GM23338 (cell line): Measurements from ENCODE around the gene ROR1. TPM values are rescaled to one million over a fixed set of nuclear protein-coding genes. Genes with fewer than 3 reads are reported as not detected.

Experiments used
- ATAC-seq: fragments of 200-7000 bp; cut with Tn5 transposase; 3 replicates; pipeline ENCODE4 v1.9.1; 2020
- DNase-seq: peaks from one replicate; pipeline ENCODE4 v3.0.0-alpha.2; 2015; ENCODE audit warnings: low spot score
- H2AFZ ChIP-seq: fragments of 200-600 bp; sonication (generic); 2 replicates; pipeline ENCODE4 v1.8.0; 2016; ENCODE audit warnings: antibody characterized with exemption, mild to moderate bottlenecking, moderate library complexity
- H3F3A ChIP-seq: fragments of 200-600 bp; sonication (generic); replicated peaks from 2 replicates; pipeline ENCODE4 v1.8.0; 2017; ENCODE audit warnings: antibody characterized with exemption, mixed run types, low read depth
- H3K27ac ChIP-seq: fragments of 200-600 bp; sonication (generic); 2 replicates; pipeline ENCODE4 v1.6.1; 2016; ENCODE audit warnings: low read depth
- H3K27me3 ChIP-seq: fragments of 200-600 bp; sonication (generic); 2 replicates; pipeline ENCODE4 v1.8.0; 2016; ENCODE audit warnings: mild to moderate bottlenecking, mixed run types, moderate library complexity; ENCODE audit not compliant: insufficient read depth
- H3K36me3 ChIP-seq: fragments of 200-600 bp; sonication (generic); 2 replicates; pipeline ENCODE4 v1.8.0; 2016; ENCODE audit warnings: mild to moderate bottlenecking; ENCODE audit not compliant: insufficient read depth
- H3K4me1 ChIP-seq: fragments of 200-600 bp; sonication (generic); 2 replicates; pipeline ENCODE4 v1.8.0; 2016; ENCODE audit warnings: mild to moderate bottlenecking, moderate library complexity; ENCODE audit not compliant: insufficient read depth
- H3K4me2 ChIP-seq: fragments of 200-600 bp; sonication (generic); 2 replicates; pipeline ENCODE4 v1.7.1; 2017; ENCODE audit warnings: mixed run types
- H3K4me3 ChIP-seq: fragments of 200-600 bp; sonication (generic); 2 replicates; pipeline ENCODE4 v1.6.1; 2016; ENCODE audit warnings: mixed run types
- H3K79me2 ChIP-seq: fragments of 200-600 bp; sonication (generic); replicated peaks from 2 replicates; pipeline ENCODE4 v1.8.0; 2017; ENCODE audit warnings: mild to moderate bottlenecking; ENCODE audit not compliant: insufficient read depth
- H3K9me2 ChIP-seq: fragments of 200-600 bp; sonication (generic); 2 replicates; pipeline ENCODE4 v1.8.0; 2017; ENCODE audit not compliant: insufficient read depth
- H4K20me1 ChIP-seq: fragments of 200-600 bp; sonication (generic); replicated peaks from 2 replicates; pipeline ENCODE4 v1.8.0; 2017; ENCODE audit warnings: mild to moderate bottlenecking; ENCODE audit not compliant: insufficient read depth
- H3K27ac Mint-ChIP-seq: 2 replicates; pipeline ENCODE4 v1.8.0; 2020; ENCODE audit warnings: inconsistent platforms, mild to moderate bottlenecking, moderate library complexity, mixed read lengths
- H3K27me3 Mint-ChIP-seq: 3 replicates; pipeline ENCODE4 v1.8.0; 2022; ENCODE audit warnings: low read depth, mild to moderate bottlenecking, moderate library complexity, mixed read lengths, inconsistent platforms; ENCODE audit not compliant: insufficient read depth, poor library complexity
- H3K36me3 Mint-ChIP-seq: 3 replicates; pipeline ENCODE4 v1.8.0; 2021; ENCODE audit warnings: low read depth, mild to moderate bottlenecking, inconsistent platforms, moderate library complexity, mixed read lengths
- H3K4me1 Mint-ChIP-seq: 3 replicates; pipeline ENCODE4 v1.8.0; 2020; ENCODE audit warnings: mild to moderate bottlenecking, inconsistent platforms, mixed read lengths
- H3K4me3 Mint-ChIP-seq: 3 replicates; pipeline ENCODE4 v1.8.0; 2021; ENCODE audit warnings: moderate library complexity, mild to moderate bottlenecking, inconsistent platforms, mixed read lengths
- H3K9me3 Mint-ChIP-seq: 3 replicates; pipeline ENCODE4 v1.8.0; 2020; ENCODE audit warnings: moderate library complexity, mild to moderate bottlenecking, inconsistent platforms, mixed read lengths
- CTCF ChIP-seq, 2 experiments: fragments of 200-600 bp in 1 of 2; sonication (generic) in 1 of 2; conservative IDR thresholded peaks; 2 replicates each; pipeline versions ENCODE4 v1.5.1 to v1.6.1; 2016 to 2017; ENCODE audit warnings: antibody characterized with exemption in 2 of 2, low read depth in 2 of 2, mild to moderate bottlenecking in 2 of 2, moderate library complexity in 1 of 2
- EZH2 ChIP-seq: fragments of 200-600 bp; sonication (generic); IDR thresholded peaks from one replicate; pipeline ENCODE4 v1.8.0; 2017; ENCODE audit warnings: antibody characterized with exemption, mild to moderate bottlenecking, low read depth; ENCODE audit not compliant: unreplicated experiment
- EZH2phosphoT487 ChIP-seq: fragments of 200-600 bp; sonication (generic); IDR thresholded peaks from one replicate; pipeline ENCODE4 v1.8.1; 2018; ENCODE audit warnings: antibody characterized with exemption; ENCODE audit not compliant: unreplicated experiment
- JUNB ChIP-seq: IDR thresholded peaks from one replicate; pipeline ENCODE4 v1.6.1; 2016; ENCODE audit warnings: antibody characterized with exemption; ENCODE audit not compliant: unreplicated experiment
- NANOG ChIP-seq: IDR thresholded peaks from 2 replicates; pipeline ENCODE4 v1.6.1; 2016; ENCODE audit warnings: antibody characterized with exemption, borderline replicate concordance
- REST ChIP-seq: IDR thresholded peaks from one replicate; pipeline ENCODE4 v1.6.1; 2018; ENCODE audit warnings: antibody characterized with exemption; ENCODE audit not compliant: unreplicated experiment
- STAT1 ChIP-seq: IDR thresholded peaks from one replicate; pipeline ENCODE4 v1.6.1; 2016; ENCODE audit warnings: antibody characterized with exemption; ENCODE audit not compliant: unreplicated experiment
- ZNF114 ChIP-seq: fragments of 250-450 bp; sonication (Bioruptor Pico); IDR thresholded peaks from 2 replicates; pipeline ENCODE4 v1.5.0; 2020; ENCODE audit warnings: mild to moderate bottlenecking, moderate library complexity
- ZNF331 ChIP-seq: fragments of 250-450 bp; sonication (Bioruptor Pico); IDR thresholded peaks from 2 replicates; pipeline ENCODE4 v1.5.0; 2020; ENCODE audit warnings: low read depth, mild to moderate bottlenecking, moderate library complexity
- ZNF462 ChIP-seq: fragments of 250-450 bp; sonication (Bioruptor Pico); IDR thresholded peaks from 2 replicates; pipeline ENCODE4 v1.5.0; 2020; ENCODE audit warnings: mild to moderate bottlenecking, moderate library complexity
- polyA plus RNA-seq: library from polyadenylated mRNA; unstranded; fragments of >200 nt; fragmentation: Nextera tagmentation; extraction: Ambion mirVana; gene quantifications from 2 replicates; pipeline ENCODE4 v1.2.1, GENCODE V29; 2016
- total RNA-seq: library from RNA; depleted of rRNA; stranded (reverse); fragments of >200 nt; shearing (Covaris generic); gene quantifications from 2 replicates; pipeline ENCODE4 v1.2.3, GENCODE V29; 2014

Gene ROR1
- total and polyA plus RNA-seq, 2 experiments from 2014 or later: 59.7 to 96.0 TPM

GRCh38 chr1:63977466-63977865, 203.6 kb downstream of the ROR1 start:
- Histone ChIP-seq H3K27ac (no peak overlapping the region), H3K79me2 (peaks cover 83% of the 10 kb centered on the region), H3K4me2 (no peak overlapping the region), H2AFZ (no peak overlapping the region), H3K27me3 (no peaks in the 10 kb centered on the region), H3K4me3 (no peak overlapping the region), H3K4me1 (peaks cover 21% of the 10 kb centered on the region), H3F3A (no peaks in the 10 kb centered on the region), H4K20me1 (peaks cover 7% of the 10 kb centered on the region; the same call in 1 of the 2 replicates), H3K9me2 (peaks cover 2% of the 10 kb centered on the region; the same call in 1 of the 2 replicates), H3K36me3 (no peaks in the 10 kb centered on the region)
- Mint-ChIP-seq H3K4me3 (no peak overlapping the region), H3K27ac (no peak overlapping the region), H3K9me3 (no peaks in the 10 kb centered on the region), H3K27me3 (no peaks in the 10 kb centered on the region), H3K36me3 (no peaks in the 10 kb centered on the region), H3K4me1 (peaks cover 54% of the 10 kb centered on the region)
- ATAC-seq: no peak
- TF ChIP-seq EZH2: no peak
- DNase-seq: no peak

GRCh38 chr1:63980740-63981407, 207.1 kb downstream of the ROR1 start:
- H4K20me1 ChIP-seq: peaks cover 21% of the 10 kb centered on the region; the same call in 1 of the 2 replicates
- TF ChIP-seq NANOG: no peak
- TF ChIP-seq STAT1: no peak
- no peak for TF ChIP-seq ZNF331 (CRISPR knock-in tag)
- no peak for TF ChIP-seq EZH2phosphoT487
- no peak for TF ChIP-seq ZNF462 (CRISPR knock-in tag)
- no peak for TF ChIP-seq JUNB
- no peak for TF ChIP-seq CTCF (conservative IDR thresholded peaks at IDR 0.05; ENCODE audit: low read depth in 2 of 2)
- no peak for TF ChIP-seq ZNF114 (CRISPR knock-in tag)
- TF ChIP-seq REST: no peak

More at GRCh38 chr1:63980740-63981407, 207.1 kb downstream of the ROR1 start:
- Mint-ChIP-seq H3K27ac (no peak overlapping the region), H3K36me3 (no peaks in the 10 kb centered on the region), H3K27me3 (no peaks in the 10 kb centered on the region), H3K4me1 (peaks cover 60% of the 10 kb centered on the region), H3K9me3 (no peaks in the 10 kb centered on the region), H3K4me3 (no peak overlapping the region)
- ATAC-seq (peak; percentile 18; the same call in 1 of the 3 replicates), DNase-seq (no peak)
- H3K4me1 ChIP-seq: peaks cover 32% of the 10 kb centered on the region
- H3K4me2 ChIP-seq: no peak overlapping the region; the same call in 1 of the 2 replicates
- no peaks in the 10 kb centered on the region for H3F3A ChIP-seq
- no peak overlapping the region for H3K4me3 ChIP-seq
- peaks cover 2% of the 10 kb centered on the region; the same call in 1 of the 2 replicates for H3K9me2 ChIP-seq
- H3K79me2 ChIP-seq: peaks cover 85% of the 10 kb centered on the region
- H3K27ac ChIP-seq: no peak overlapping the region
- no peaks in the 10 kb centered on the region for H3K36me3 ChIP-seq
- H3K27me3 ChIP-seq: no peaks in the 10 kb centered on the region
- H2AFZ ChIP-seq: no peak overlapping the region
